WERI-Rb-1 (cell line): ENCODE data around the gene CLEC16A.

Source experiments
- DNase-seq: peaks from one replicate; pipeline ENCODE4 v3.0.0-alpha.2; 2020
- H3K27ac ChIP-seq: fragments of 250-450 bp; sonication (Bioruptor Pico); 2 replicates; pipeline ENCODE4 v1.5.1; 2020; ENCODE audit warnings: mild to moderate bottlenecking, moderate library complexity
- H3K27me3 ChIP-seq: fragments of 250-450 bp; sonication (Bioruptor Pico); 2 replicates; pipeline ENCODE4 v1.5.1; 2021; ENCODE audit warnings: mild to moderate bottlenecking, low read depth, moderate library complexity; ENCODE audit not compliant: insufficient read depth, severe bottlenecking
- H3K36me3 ChIP-seq: fragments of 250-450 bp; sonication (Bioruptor Pico); 2 replicates; pipeline ENCODE4 v1.5.1; 2020; ENCODE audit warnings: mild to moderate bottlenecking, moderate library complexity
- H3K4me3 ChIP-seq: 2 replicates; pipeline ENCODE4 v1.5.1; 2011; ENCODE audit warnings: low read depth, mild to moderate bottlenecking, control low read depth, low read length
- H3K9me3 ChIP-seq: fragments of 250-450 bp; sonication (Bioruptor Pico); 2 replicates; pipeline ENCODE4 v1.5.1; 2021; ENCODE audit warnings: mild to moderate bottlenecking, moderate library complexity; ENCODE audit not compliant: severe bottlenecking
- TF ChIP-seq, protein P1 (sequence below): IDR thresholded peaks from 2 replicates; pipeline ENCODE4 v1.5.1; 2011; ENCODE audit warnings: low read depth, mild to moderate bottlenecking, control low read depth, inconsistent platforms, low read length

CLEC16A gene

DNA sequence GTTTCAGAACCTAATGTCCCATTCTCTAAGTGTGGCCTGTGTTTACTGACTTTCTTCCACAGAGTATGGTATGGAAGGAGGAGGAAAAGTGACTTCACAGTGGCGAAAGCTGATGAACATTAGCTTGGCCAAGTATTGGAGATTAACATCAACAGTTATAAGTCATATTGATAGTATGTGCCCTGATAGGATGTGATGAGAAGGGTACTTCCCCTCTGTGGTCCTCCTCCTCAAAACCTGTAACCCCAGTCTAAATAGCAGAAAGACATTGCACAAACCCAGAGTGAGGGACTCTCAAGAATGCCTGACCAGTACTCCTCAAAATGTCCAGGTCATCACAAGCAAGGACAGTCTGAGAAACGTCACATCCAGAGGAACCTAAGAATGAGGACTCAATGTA, 73.1 kb downstream of the CLEC16A start:
- no peak for DNase-seq
- TF ChIP-seq, protein P1, sequence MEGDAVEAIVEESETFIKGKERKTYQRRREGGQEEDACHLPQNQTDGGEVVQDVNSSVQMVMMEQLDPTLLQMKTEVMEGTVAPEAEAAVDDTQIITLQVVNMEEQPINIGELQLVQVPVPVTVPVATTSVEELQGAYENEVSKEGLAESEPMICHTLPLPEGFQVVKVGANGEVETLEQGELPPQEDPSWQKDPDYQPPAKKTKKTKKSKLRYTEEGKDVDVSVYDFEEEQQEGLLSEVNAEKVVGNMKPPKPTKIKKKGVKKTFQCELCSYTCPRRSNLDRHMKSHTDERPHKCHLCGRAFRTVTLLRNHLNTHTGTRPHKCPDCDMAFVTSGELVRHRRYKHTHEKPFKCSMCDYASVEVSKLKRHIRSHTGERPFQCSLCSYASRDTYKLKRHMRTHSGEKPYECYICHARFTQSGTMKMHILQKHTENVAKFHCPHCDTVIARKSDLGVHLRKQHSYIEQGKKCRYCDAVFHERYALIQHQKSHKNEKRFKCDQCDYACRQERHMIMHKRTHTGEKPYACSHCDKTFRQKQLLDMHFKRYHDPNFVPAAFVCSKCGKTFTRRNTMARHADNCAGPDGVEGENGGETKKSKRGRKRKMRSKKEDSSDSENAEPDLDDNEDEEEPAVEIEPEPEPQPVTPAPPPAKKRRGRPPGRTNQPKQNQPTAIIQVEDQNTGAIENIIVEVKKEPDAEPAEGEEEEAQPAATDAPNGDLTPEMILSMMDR = no peak
- H3K27ac ChIP-seq = no peak overlapping the region
- H3K4me3 ChIP-seq = no peak overlapping the region
- H3K36me3 ChIP-seq = peaks cover 7% of the 10 kb centered on the region
- no peaks in the 10 kb centered on the region for H3K27me3 ChIP-seq
- H3K9me3 ChIP-seq = no peaks in the 10 kb centered on the region

DNA sequence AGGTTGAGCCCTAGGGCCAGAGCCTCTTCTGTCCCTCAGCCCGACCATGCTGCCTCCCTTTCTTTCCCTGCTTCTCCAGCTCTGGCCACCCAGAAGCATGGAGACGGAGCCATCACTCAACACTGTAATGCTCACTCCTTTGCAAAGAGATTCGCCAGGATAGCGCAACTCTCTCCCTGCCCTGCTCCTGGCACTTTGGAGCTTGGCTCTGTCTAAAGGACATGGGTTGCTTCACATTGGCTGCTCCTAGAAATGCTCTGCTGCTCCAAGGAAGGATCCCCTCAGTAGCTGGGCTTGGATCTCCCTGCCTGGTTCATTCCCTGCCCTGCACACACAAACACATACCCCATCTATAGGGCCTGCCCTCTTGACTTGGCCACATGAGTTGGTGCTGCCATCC, 76.0 kb downstream of the CLEC16A start:
- Histone ChIP-seq H3K36me3 (peaks cover 10% of the 10 kb centered on the region), H3K4me3 (no peak overlapping the region), H3K9me3 (no peaks in the 10 kb centered on the region), H3K27me3 (no peaks in the 10 kb centered on the region), H3K27ac (no peak overlapping the region)
- TF ChIP-seq, protein P1 = no peak
- no peak for DNase-seq

DNA sequence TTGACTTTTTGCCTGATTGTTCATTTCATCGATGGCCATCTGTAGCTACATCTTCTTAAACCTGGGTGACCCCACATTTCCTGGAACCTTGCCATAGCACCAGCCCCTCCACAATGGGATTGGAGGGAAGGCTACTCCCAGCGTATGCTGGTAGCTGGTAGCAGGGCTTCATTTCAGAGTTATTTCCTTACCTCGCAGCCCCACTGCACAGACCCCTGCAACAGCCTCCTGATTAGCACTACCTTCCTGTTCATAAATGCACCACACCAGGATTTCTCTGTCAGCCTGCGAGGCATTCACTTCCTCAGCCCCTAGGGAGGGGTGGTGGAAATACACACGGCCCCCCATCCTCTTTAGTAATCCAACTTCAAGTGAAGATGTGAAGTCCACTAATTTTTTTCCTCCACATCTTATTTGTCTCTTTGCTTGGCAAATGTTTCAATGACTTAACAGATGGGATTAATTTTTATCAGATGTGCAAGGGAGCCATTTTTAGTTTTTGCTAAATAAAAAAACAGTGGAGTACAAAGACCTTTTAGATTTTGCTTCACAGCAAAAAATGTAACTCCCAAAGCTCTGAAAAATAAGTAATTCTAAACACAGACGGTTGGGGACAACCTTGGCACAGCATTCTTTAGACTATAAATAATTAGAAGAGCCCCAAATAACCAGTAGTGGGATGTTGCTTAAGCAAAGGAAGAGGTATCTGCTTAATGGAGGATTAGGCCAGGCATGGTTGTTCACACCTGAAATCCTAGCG, 76.6 kb downstream of the CLEC16A start:
- Histone ChIP-seq H3K27ac (no peak overlapping the region), H3K4me3 (no peak overlapping the region), H3K36me3 (peaks cover 14% of the 10 kb centered on the region), H3K9me3 (no peaks in the 10 kb centered on the region), H3K27me3 (no peaks in the 10 kb centered on the region)
- TF ChIP-seq, protein P1 = no peak
- DNase-seq = no peak

DNA sequence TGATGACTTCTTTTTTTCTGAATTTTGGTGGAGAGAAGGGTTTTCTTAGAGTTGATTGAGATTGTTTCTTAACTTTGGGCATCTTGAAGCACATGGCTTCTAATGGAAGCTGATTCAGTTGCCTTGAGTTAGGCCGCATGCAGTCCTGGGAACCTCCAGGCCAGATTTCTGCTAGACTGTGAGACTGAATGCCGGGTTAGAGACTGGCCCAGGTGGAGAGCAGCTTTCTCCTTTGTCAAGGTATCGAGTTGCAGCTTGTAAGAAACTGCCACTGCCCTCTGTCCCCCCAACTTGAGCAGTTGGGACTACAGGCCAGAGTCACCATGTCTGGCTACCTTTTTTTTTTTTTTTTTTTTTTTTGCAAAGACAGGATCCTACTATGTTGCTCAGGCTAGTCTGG, 77.6 kb downstream of the CLEC16A start:
- Histone ChIP-seq H3K36me3 (peaks cover 20% of the 10 kb centered on the region), H3K27me3 (no peaks in the 10 kb centered on the region), H3K9me3 (no peaks in the 10 kb centered on the region), H3K4me3 (no peak overlapping the region), H3K27ac (no peak overlapping the region)
- DNase-seq = no peak
- TF ChIP-seq, protein P1 = no peak

DNA sequence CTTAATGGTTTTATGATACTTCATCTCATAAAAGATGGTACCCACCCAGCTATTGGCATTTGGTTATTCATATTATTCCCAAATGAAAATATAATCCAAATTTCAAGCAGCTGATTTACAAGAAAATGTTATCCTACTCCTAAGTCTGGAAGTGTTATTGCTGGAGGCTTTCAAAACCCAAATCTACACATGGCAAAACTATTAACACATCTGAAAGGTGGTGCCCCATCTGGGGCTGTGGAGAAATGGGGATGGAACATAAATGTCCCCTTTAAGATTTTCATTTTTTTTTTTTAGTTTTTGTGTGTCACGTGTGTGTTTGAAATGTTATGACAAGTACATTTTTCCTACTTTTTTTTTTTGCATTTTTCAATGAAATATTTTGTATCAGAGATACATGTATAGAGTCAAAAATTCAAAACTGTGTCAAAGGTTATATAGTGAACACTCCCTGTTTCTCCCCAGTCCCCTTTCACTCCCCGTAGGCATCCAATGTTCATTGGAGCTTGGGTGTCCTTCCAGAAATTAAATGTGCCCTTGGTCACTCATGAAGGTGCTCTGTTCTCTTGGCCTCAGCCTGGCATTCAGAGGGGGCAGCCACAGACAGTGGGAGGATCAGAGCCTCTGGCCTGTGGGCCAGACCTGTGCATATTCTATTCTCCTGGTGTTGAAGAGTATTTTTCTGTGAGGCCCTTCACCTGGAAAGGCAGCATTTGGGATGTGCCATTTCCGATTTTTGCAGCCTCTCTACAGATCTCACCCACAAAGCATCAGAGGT, 79.1 kb downstream of the CLEC16A start:
- H3K36me3 ChIP-seq = peaks cover 20% of the 10 kb centered on the region
- DNase-seq = no peak
- no peak overlapping the region for H3K4me3 ChIP-seq
- no peaks in the 10 kb centered on the region for H3K27me3 ChIP-seq
- TF ChIP-seq, protein P1 = no peak
- H3K27ac ChIP-seq = no peak overlapping the region
- no peaks in the 10 kb centered on the region for H3K9me3 ChIP-seq
